ENCODE measurements around the gene IRF2. TPM values are rescaled to one million over a fixed set of nuclear protein-coding genes. Genes with fewer than 3 reads are reported as not detected.
"Not testable (repeated sequence)": the region's sequence is repeated elsewhere in the genome, so short reads cannot be mapped to it uniquely, and the experiment has no call there.

The IRF2 gene
- total and polyA plus RNA-seq, 12 donors = 9.3 to 41.4 (median 28.6) TPM

GRCh38 chr4:184376126-184376838 is 98.1 kb downstream of the IRF2 start:
- DNase-seq (no peak), ATAC-seq (no peak)
- H3K4me3 ChIP-seq = no peak overlapping the region
- no peaks in the 10 kb centered on the region for H3K27me3 ChIP-seq
- no peak for TF ChIP-seq CTCF (IDR thresholded peaks at IDR 0.05)
- intact Hi-C loops (cut with DNase I) = no loop called here
- 95 to 100% methylated on average over 1 of the region's 1 CpG for WGBS, 2 donors
- peaks cover 0 to 10% (median under 1%) of the 10 kb centered on the region in 9 donors for H3K4me1 ChIP-seq
- H3K9me3 ChIP-seq = no peaks in the 10 kb centered on the region
- no peak overlapping the region for H3K27ac ChIP-seq
- H3K36me3 ChIP-seq = no peaks in the 10 kb centered on the region

- H3K27me3 ChIP-seq; DNase-seq; H3K27ac ChIP-seq; ATAC-seq; H3K9me3 ChIP-seq; H3K36me3 ChIP-seq; H3K4me3 ChIP-seq; intact Hi-C loops (cut with DNase I): not testable (repeated sequence)
- 92 to 94% methylated on average over 3 of the region's 3 CpGs for whole genome bisulfite sequencing, 2 donors
- peaks cover 0 to 16% (median 0%) of the 10 kb centered on the region in 9 donors for H3K4me1 ChIP-seq
Measured at GRCh38 chr4:184375623-184376022, 98.7 kb downstream of the IRF2 start.

- no peaks in the 10 kb centered on the region for H3K36me3 ChIP-seq
- intact Hi-C loops (cut with DNase I) = no loop called here
- no peak overlapping the region for H3K27ac ChIP-seq
- H3K27me3 ChIP-seq = no peaks in the 10 kb centered on the region
- no peak overlapping the region for H3K4me3 ChIP-seq
- TF ChIP-seq CTCF (IDR thresholded peaks at IDR 0.05) = no peak
- ATAC-seq (no peak), DNase-seq (no peak)
- WGBS, 2 donors = 92 to 100% methylated on average over 1 of the region's 1 CpG
- peaks cover 0 to 22% (median 0%) of the 10 kb centered on the region in 9 donors for H3K4me1 ChIP-seq
- H3K9me3 ChIP-seq = no peaks in the 10 kb centered on the region
Measured at GRCh38 chr4:184375027-184375426, 99.3 kb downstream of the IRF2 start.

- WGBS, 2 donors = 62 to 67% methylated on average over 2 of the region's 2 CpGs
- intact Hi-C loops (cut with DNase I) = no loop called here
Measured at GRCh38 chr4:184373886-184374405, 100.4 kb downstream of the IRF2 start.

More at GRCh38 chr4:184373886-184374405, 100.4 kb downstream of the IRF2 start:
- H3K27me3 ChIP-seq = no peaks in the 10 kb centered on the region
- no peaks in the 10 kb centered on the region for H3K9me3 ChIP-seq
- no peak for ATAC-seq
- H3K36me3 ChIP-seq = no peaks in the 10 kb centered on the region
- TF ChIP-seq CTCF (IDR thresholded peaks at IDR 0.05) = no peak
- no peak overlapping the region for H3K4me3 ChIP-seq
- no peak for DNase-seq
- H3K4me1 ChIP-seq = peaks cover 0 to 26% (median 0%) of the 10 kb centered on the region in 9 donors
- no peak overlapping the region for H3K27ac ChIP-seq
